Hematopoietic multipotent progenitor cell treated with erythropoietin and hydrocortisone succinate and interleukin-3 and kit ligand, for 15 days (in vitro differentiated cells): ENCODE measurements around the gene AKR1C1.
"Not testable (repeated sequence)": the region's sequence is repeated elsewhere in the genome, so short reads cannot be mapped to it uniquely, and the experiment has no call there.

Experiments
- DNase-seq: peaks from one replicate; pipeline ENCODE4 v3.0.0-alpha.2; 2015; ENCODE audit warnings: low spot score

Gene AKR1C1

GRCh38 chr10:4962876-4963814 is at the start of gene AKR1C1:
AKR1C1 (plus strand) TSS chr10:4963415; CDS start chr10:4963445, 30 bp downstream.
- not testable (repeated sequence) for DNase-seq

- DNase-seq: no peak
These were observed 48.9 kb upstream of the AKR1C1 start for GRCh38 chr10:4914213-4914850.

GRCh38 chr10:4916086-4916716 is 47.0 kb upstream of the AKR1C1 start:
- DNase-seq: no peak

- DNase-seq: no peak
These were observed 45.0 kb upstream of the AKR1C1 start for GRCh38 chr10:4918236-4918635.

- not testable (repeated sequence) for DNase-seq
These were observed 38.7 kb upstream of the AKR1C1 start for GRCh38 chr10:4924482-4924881.

- DNase-seq: no peak
These were observed 36.8 kb upstream of the AKR1C1 start for GRCh38 chr10:4926400-4926799.

- peak; percentile 36 for DNase-seq
These were observed 31.6 kb upstream of the AKR1C1 start for GRCh38 chr10:4931587-4931986.

- no peak for DNase-seq
These were observed 28.7 kb upstream of the AKR1C1 start for GRCh38 chr10:4934391-4934987.

GRCh38 chr10:4937346-4937745 is 25.9 kb upstream of the AKR1C1 start:
- no peak for DNase-seq

- DNase-seq: no peak
These were observed 23.8 kb upstream of the AKR1C1 start for GRCh38 chr10:4939224-4940072.

GRCh38 chr10:4940073-4940428 is 23.2 kb upstream of the AKR1C1 start:
- DNase-seq: not testable (repeated sequence)

- not testable (repeated sequence) for DNase-seq
These were observed 22.3 kb upstream of the AKR1C1 start for GRCh38 chr10:4940909-4941308.

- peak; percentile 54 for DNase-seq
These were observed 21.5 kb upstream of the AKR1C1 start for GRCh38 chr10:4941540-4942330.

GRCh38 chr10:4942931-4943330 is 20.3 kb upstream of the AKR1C1 start:
- DNase-seq: not testable (repeated sequence)

- not testable (repeated sequence) for DNase-seq
These were observed 19.8 kb upstream of the AKR1C1 start for GRCh38 chr10:4943416-4943815.

- DNase-seq: no peak
These were observed 19.4 kb upstream of the AKR1C1 start for GRCh38 chr10:4943821-4944220.

GRCh38 chr10:4944841-4945240 is 18.4 kb upstream of the AKR1C1 start:
- no peak for DNase-seq

GRCh38 chr10:4945766-4946717 is 17.2 kb upstream of the AKR1C1 start:
- no peak for DNase-seq

GRCh38 chr10:4947039-4947634 is 16.1 kb upstream of the AKR1C1 start:
- DNase-seq: no peak
